Activated gamma-delta T cell treated with anti-CD3 and anti-CD28 coated beads, Interleukin-2, amount 50 U/mL, for 16 hours (primary cell): ENCODE results near the gene LZTR1.
"Not testable (repeated sequence)": the region's sequence is repeated elsewhere in the genome, so short reads cannot be mapped to it uniquely, and the experiment has no call there.

ENCODE experiments used
- DNase-seq: peaks from one replicate; pipeline ENCODE4 v3.0.0-alpha.2; 2020; ENCODE audit warnings: low read depth

The LZTR1 gene

DNA sequence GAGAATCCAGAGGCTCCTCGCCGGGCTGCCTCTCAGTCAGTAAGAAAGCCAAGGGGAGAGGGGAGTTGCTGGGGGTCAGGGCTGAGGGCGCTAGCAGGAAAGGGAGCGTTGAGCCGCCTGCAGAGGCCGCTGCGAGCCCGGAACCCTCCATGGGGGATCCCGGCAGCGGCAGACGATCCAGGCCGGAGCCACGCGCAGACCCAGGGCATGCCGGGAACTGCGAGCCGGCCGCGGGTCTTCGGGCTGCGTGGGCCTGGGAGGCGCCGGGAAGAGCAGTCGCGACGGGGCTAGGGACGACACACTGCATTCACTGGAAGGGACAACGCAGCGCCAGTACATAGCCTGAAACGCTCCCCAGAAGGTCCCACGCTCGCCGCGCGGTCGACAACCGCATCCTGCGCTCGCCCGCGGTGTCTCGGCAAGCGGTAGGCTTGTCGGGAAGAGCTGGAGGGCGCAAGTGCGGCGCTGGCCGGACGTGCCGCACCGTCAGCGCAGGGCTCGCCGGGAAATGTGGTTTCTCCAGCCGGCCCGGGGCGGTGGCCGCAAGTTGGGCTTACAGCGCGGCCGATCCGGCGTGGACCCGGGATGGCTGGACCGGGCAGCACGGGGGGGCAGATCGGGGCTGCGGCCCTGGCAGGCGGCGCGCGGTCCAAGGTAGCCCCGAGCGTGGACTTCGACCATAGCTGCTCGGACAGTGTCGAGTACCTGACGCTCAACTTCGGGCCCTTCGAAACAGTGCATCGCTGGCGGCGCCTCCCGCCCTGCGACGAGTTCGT is at the start of gene LZTR1:
LZTR1 (plus strand) TSS at position 511 of the 776 bp plus-strand sequence; CDS start at position 586, 75 bp downstream.
- peak; percentile 45 for DNase-seq

DNA sequence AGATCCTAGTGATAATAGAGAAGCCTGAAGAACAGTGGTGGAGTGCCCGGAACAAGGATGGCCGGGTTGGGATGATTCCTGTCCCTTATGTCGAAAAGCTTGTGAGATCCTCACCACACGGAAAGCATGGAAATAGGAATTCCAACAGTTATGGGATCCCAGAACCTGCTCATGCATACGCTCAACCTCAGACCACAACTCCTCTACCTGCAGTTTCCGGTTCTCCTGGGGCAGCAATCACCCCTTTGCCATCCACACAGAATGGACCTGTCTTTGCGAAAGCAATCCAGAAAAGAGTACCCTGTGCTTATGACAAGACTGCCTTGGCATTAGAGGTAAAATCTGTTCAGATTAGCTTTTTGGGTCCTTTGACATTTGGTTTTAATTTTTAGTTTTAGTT is 48.2 kb upstream of the LZTR1 start:
- DNase-seq, result no peak

- not testable (repeated sequence) for DNase-seq
Measured at GRCh38 chr22:20935049-20935448, 47.0 kb upstream of the LZTR1 start.

DNA sequence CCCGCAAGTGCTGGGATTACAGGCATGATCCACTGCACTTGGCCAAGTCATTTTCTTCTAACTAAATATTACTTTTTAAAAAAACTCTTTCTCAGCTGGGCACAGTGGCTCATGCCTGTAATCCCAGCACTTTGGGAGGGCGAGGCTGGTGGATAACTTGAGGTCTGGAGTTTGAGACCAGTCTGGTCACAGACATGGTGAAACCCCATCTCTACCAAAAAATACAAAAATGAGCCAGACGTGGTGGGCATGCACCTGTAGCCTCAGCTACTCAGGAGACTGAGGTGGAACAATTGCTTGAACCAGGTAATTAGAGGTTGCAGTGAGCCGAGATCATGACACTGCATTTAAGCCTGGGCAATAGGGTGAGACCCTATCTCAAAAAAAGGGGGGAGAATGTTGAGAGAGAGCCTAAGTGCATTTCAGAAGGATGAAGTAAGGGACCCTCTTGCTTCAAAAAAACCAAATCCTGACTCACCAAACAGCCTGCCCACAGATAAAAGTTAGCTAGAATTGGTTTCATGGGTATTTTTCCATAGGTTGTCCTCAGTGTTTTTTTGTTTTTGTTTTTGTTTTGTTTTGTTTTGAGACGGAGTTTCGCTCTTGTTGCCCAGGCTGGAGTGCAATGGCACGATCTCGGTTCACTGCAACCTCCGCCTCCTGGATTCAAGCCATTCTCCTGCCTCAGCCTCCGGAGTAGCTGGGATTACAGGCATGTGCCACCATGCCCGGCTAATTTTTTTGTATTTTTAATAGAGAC is 46.1 kb upstream of the LZTR1 start:
- not testable (repeated sequence) for DNase-seq

DNA sequence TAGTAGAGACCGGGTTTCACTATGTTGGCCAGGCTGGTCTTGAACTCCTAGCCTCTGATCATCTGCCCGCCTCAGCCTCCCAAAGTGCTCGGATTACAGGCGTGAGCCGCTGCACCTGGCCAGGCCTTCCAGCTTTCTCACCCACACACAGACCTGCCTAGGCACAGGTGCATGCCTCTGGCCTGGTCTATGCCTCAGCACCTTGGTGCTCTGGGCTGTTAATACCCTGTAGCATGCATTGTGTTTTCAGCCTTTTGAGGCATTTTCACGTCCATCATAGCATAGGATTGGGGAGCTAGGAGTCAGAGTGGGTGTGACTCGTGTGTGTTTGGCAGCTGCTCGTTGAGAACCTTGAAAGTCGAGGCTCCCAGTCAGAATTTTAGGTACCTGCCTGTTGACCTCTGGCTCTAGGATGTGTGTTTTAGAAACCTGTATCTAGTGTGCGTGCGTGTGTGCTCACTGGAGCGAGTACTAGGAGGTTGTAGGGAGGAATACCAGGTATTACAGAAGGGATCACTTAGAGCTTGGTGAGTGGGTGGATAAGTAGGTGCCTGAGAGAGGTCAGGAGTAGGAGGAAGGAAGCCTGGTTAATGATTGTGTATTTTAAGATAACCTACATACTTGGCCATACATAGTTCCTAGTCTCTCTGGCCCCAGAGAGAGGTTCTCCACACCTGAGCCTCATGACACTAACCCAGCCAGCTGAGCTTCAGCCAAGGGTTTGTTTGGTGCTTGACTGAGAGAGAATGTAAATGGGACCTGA is 44.9 kb upstream of the LZTR1 start:
- no peak for DNase-seq

DNA sequence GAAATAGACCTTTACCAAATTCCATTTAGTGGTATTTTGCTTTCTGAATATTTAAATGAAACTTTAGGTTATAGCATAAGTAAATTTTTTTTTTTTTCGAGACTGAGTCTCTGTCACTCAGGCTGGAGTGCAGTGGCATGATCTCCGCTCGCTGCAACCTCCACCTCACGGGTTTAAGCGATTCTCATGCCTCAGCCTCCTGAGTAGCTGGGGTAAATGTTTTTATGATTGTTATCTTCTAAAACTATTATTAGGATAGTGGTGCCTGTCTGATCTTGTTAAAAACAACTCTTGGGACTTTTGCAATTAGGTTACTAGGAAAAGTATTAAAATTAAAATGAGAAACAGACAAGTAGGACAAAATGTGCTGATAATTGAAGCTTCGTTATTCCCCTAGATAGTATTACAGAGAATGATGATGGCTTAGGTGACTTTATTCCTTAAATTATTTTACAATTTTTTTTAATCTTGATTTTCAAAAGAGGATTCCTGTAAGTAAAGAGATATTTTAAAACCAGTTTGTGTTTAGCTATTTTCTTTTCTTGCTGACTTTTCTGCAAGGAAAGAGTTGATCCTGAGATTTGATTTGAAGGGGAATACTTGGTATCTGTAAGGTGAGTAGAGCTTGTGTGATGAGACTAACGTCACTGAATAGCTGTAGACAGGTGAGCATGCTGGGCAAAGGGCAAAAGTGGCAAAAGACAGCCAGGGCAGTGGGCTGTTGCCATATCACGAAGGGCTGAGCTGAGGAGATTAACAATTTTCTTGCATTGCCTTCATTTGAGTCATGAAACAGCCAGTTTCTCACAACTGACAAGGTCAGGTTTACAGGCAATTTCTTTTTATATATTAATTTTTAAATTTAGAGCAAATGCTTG is 44.1 kb upstream of the LZTR1 start:
- no peak for DNase-seq

GRCh38 chr22:20939457-20940185 is 42.5 kb upstream of the LZTR1 start:
- DNase-seq, result not testable (repeated sequence)

DNA sequence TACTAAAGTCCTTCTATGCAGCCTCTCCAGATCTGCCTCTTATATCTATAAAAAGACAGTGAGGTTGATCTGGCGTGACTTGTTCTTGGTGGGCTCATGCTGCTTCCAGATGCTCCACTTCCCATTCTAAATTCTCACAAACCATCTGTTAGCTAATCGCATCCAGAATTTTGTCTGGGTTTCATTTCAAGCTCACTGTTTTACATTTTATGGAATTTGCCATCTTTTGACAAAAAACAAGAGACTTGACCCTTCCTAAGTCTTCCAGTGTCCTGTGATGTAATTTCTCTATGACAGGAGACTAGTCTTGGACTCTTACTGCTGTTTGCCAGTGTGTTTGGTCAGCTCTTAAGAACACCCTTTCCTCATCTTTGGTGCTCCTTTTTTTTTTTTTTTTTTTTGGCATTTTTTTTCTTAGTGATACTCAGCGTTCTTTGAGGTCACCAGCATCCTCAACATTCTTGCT is 41.9 kb upstream of the LZTR1 start:
- no peak for DNase-seq

DNA sequence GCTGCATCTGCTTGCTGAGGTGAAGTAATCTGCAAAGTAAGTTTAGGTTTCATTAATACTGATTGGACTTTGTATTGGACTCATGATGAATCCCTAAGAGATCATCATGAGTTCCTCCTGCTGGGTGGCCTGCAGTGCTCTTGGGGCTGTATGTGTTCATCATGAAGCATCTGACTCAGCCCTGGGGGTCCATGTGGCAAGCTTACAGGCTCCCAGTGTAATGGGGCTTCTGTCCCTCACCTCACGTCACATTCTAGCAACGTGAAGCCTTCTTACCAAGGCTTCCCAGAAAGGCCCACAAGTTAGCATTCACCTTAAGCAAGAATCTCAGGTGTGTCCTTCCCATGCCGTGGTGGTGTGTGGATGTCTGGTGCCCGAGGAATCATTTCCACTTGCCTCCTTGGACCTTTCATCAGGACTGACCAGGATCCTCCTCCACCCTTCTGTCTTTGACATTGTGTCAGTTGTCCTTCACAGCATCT is 41.2 kb upstream of the LZTR1 start:
- no peak for DNase-seq

DNA sequence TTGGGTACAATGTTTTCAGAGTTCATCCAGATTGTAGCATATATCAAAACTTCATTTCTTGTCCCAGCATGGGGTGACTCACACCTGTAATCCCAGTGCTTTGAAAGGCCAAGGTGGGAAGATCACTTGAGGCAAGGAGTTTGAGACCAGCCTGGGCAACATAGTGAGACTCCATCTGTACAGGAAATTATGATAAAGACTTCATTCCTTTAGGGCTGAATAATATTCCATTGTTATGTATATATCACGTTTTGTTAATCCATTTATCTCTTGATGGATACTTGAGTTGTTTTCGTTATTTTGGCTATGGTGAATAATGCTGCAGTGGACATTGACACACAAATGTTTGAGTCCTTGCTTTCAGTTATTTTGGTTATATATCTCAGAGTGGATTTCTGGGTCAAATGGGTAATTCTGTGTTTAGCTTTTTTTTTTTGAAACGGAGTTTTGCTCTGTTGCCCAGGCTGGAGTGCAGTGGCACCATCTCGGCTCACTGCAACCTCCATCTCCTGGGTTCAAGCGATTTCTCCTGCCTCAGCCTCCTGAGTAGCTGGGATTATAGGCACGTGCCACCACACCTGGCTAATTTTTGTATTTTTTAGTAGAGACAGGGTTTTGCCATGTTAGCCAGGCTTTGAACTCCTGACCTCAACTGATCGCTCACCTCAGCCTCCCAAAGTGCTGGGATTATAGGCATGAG is 39.7 kb upstream of the LZTR1 start:
- not testable (repeated sequence) for DNase-seq

GRCh38 chr22:20943104-20943933 is 38.8 kb upstream of the LZTR1 start:
- no peak for DNase-seq

GRCh38 chr22:20944042-20944441 is 38.1 kb upstream of the LZTR1 start:
- no peak for DNase-seq

DNA sequence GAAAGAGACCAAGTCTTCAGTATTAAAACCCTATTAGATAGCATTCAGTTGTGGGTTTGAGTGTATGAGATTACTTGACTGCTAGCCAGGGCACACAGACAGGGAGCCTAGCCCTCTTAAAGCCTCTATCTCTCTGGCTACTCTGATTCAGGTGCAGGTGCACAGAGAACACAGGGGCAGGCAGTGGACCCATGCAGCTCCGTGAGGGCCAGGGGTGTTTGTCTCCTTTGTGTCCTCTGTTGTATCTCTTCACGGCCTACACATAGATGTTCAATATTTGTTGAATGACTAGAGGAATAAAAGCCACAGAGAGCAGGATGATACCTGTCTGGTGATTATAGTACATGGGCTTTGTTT is 36.5 kb upstream of the LZTR1 start:
- no peak for DNase-seq

GRCh38 chr22:20946080-20946986 is 35.8 kb upstream of the LZTR1 start:
- DNase-seq, result no peak

- no peak for DNase-seq
Measured at GRCh38 chr22:20946991-20947390, 35.1 kb upstream of the LZTR1 start.

DNA sequence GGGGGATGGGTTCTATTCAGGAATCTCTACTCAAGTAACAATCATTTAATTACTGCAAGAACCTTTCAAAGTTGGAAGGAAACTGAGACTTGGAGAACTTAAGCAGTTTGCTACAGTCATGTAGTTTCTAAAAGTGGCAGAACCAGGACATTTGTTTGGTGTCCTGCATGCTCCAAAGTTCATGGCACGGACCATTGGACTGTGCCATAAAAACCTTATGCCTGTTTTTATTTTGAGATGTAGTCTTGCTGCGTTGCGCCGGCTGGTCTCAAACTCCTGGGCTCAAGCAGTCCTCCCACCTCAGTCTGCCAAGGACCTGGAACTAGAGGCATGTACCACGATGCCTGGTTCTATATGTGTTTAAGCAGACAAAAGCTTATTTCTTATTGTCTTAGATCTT is 33.6 kb upstream of the LZTR1 start:
- DNase-seq, result no peak

DNA sequence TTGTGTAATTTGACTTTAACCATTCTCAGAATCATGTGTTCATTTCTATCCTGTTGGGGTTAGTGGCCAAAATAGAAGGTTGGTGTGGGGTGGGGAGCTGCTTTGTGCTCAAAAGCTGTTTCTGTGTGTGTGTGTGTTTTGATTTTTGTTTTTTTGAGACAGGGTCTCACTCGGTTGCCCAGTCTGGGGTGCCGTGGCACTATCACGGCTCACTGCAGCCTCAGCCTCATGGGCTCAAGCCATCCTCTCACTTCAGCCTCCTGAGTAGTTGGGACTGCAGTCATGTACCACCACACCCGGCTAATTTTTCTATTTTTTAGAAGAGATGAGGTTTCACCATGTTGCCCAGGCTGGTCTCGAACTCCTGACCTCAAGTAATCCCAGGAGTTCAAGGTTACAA is 33.1 kb upstream of the LZTR1 start:
- no peak for DNase-seq

DNA sequence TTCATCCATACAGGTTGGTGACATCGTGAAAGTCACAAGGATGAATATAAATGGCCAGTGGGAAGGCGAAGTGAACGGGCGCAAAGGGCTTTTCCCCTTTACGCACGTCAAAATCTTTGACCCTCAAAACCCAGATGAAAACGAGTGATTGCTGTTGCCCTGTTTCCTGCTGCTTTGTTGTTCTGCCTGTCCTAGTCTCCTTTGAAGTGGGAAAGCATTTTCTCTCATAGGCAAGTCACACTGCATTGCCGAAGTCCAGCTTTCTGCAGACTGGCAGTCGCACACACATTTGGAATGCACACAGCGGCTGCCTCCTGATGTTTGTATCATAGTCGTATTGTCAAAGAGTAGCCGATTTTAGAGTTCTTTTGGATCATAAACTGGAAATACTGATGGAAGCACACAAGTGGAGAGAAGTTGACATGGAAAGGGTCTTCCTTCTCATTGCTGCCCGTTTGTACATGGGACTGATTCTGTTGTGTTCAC is 32.4 kb upstream of the LZTR1 start:
- no peak for DNase-seq
